Psoas muscle (tissue), 8 donors: ENCODE measurements around the gene TROAP. TPM values are rescaled to one million over a fixed set of nuclear protein-coding genes. Genes with fewer than 3 reads are reported as not detected.

Source experiments
- ATAC-seq, 4 donors: fragments of 200-7000 bp; cut with Tn5 transposase; one replicate each; pipeline ENCODE4 v1.9.1; 2020; ENCODE audit warnings: moderate library complexity in 3 of 4, mild to moderate bottlenecking in 2 of 4
- DNase-seq, 2 donors: peaks; one replicate each; pipeline ENCODE4 v3.0.0-alpha.2; 2020
- H3K27ac ChIP-seq: fragments of 200-600 bp; one replicate; pipeline ENCODE4 v1.8.0; 2022
- H3K27me3 ChIP-seq, 3 donors: fragments of 200-600 bp in 1 of 3; one replicate each; pipeline versions ENCODE4 v1.6.1 to v1.8.0; 2013 to 2022; ENCODE audit warnings: low read length in 2 of 3, mild to moderate bottlenecking in 2 of 3, moderate library complexity in 1 of 3; ENCODE audit not compliant: insufficient read depth in 3 of 3
- H3K36me3 ChIP-seq, 2 donors: fragments of 200-600 bp in 1 of 2; one replicate each; pipeline versions ENCODE4 v1.6.1 to v1.8.0; 2013 to 2022; ENCODE audit warnings: low read depth in 1 of 2, mild to moderate bottlenecking in 1 of 2, moderate library complexity in 1 of 2; ENCODE audit not compliant: insufficient read depth in 1 of 2
- H3K4me1 ChIP-seq: fragments of 200-600 bp; one replicate; pipeline ENCODE4 v1.8.0; 2022
- H3K4me3 ChIP-seq: fragments of 200-600 bp; one replicate; pipeline ENCODE4 v1.8.0; 2022; ENCODE audit warnings: mild to moderate bottlenecking
- H3K9me3 ChIP-seq: fragments of 200-600 bp; one replicate; pipeline ENCODE4 v1.8.0; 2022
- WGBS, 3 donors: extraction: QIAGEN DNeasy Blood & Tissue Kit; methylation state at CpG; one replicate each; pipeline versions ENCODE4 v1.1.6 to v1.1.7; 2013; 5-methylcytosine and 5-hydroxymethylcytosine counted together
- intact Hi-C, 2 donors: fragments of 100-400 bp; cut with DNase I; formaldehyde crosslinking; loops; one replicate each; pipeline versions ENCODE4 v1.11.0 to v1.14.2; 2022
- polyA plus RNA-seq, 3 donors: library from polyadenylated mRNA; stranded (reverse); fragments of 200-250 nt; gene quantifications; one replicate each; pipeline ENCODE4 v1.2.3, GENCODE V29; 2013
- total RNA-seq, 4 donors: library from RNA; stranded (reverse); fragmentation: NEBNext Ultra II Directional in 2 of 4; extraction: Animal tissue kit (Norgen Biotek cat#: 25700) in 2 of 4; gene quantifications; one replicate each; pipeline versions ENCODE4 v1.2.1 to v1.2.4, GENCODE V29; 2021 to 2023
- TF ChIP-seq, protein P1 (sequence below): fragments of 200-600 bp; IDR thresholded peaks from one replicate; pipeline ENCODE4 v1.8.0; 2022; ENCODE audit warnings: antibody characterized with exemption
- donor health status: healthy with polysubstance abuse.
- donor health status: DM: no; HTN: no; CAD: no; lungs with moderate emphysema.
- donor health status: Bipolar disorder and iron deficiency.
- donor health status: healthy.
- donor health status: DM: yes; HTN: yes; CAD: no.
- donor health status: DM: no; HTN: no; CAD: no.
- donor health status: DM: no; HTN: no; CAD: no.
- donor health status: DM: yes; HTN: yes; CAD: no.

TROAP gene
- total and polyA plus RNA-seq, 7 donors = 0.07 to 0.48 (median 0.36) TPM; not detected in 2

DNA sequence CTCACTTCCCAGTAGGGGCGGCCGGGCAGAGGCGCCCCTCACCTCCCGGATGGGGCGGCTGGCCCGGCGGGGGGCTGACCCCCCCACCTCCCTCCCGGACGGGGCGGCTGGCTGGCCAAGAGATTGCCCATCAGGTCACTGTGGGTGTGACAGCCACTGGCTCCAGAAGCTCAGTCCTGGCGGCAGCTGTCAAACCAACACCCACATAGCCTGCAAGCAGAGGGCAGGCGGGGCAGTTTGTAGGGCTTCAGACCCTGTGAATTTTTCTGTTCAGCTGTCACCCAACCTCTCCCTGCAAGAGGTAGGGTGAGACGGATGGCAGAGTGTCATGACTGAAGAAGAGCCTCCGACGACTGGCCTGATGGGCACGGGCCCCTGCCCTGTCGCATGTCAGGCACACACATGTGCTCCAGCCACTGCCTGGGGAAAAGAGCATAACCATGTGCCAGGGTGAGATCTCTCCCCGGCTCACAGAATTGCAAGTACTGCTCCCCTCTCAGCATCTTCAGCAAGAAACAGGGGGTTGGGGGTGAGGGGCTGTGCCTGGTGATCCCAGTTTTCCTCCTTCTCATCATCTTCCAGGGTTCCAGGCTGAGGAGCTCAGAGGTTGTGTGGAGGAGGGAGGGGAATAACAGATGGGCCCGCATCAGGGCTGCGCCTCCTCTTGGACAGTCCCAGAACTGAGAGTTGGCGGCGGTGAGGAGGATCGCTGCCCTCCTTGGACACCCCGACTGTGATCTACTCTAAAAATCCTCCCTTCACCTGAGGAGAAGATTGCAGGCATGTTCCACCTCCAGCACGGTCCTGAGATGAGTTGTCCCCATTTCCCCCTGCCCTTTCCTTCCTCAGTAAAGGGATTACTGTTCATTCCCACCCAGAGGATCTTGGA is 39.3 kb upstream of the TROAP start:
- 60 to 67% (median 61%) methylated on average over 18 to 24 of the region's 25 CpGs for WGBS, 3 donors
- Histone ChIP-seq H3K27ac (no peak overlapping the region), H3K4me1 (no peaks in the 10 kb centered on the region), H3K27me3 (peaks cover 0 to 12% (median 6%) of the 10 kb centered on the region in 3 donors), H3K36me3 (no peaks in the 10 kb centered on the region), H3K9me3 (no peaks in the 10 kb centered on the region), H3K4me3 (no peak overlapping the region)
- TF ChIP-seq, protein P1, sequence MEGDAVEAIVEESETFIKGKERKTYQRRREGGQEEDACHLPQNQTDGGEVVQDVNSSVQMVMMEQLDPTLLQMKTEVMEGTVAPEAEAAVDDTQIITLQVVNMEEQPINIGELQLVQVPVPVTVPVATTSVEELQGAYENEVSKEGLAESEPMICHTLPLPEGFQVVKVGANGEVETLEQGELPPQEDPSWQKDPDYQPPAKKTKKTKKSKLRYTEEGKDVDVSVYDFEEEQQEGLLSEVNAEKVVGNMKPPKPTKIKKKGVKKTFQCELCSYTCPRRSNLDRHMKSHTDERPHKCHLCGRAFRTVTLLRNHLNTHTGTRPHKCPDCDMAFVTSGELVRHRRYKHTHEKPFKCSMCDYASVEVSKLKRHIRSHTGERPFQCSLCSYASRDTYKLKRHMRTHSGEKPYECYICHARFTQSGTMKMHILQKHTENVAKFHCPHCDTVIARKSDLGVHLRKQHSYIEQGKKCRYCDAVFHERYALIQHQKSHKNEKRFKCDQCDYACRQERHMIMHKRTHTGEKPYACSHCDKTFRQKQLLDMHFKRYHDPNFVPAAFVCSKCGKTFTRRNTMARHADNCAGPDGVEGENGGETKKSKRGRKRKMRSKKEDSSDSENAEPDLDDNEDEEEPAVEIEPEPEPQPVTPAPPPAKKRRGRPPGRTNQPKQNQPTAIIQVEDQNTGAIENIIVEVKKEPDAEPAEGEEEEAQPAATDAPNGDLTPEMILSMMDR = no peak
- DNase-seq (no peak), ATAC-seq (peak in 1 of 4 donors; percentile 27)
- intact Hi-C loops = no loop called here

DNA sequence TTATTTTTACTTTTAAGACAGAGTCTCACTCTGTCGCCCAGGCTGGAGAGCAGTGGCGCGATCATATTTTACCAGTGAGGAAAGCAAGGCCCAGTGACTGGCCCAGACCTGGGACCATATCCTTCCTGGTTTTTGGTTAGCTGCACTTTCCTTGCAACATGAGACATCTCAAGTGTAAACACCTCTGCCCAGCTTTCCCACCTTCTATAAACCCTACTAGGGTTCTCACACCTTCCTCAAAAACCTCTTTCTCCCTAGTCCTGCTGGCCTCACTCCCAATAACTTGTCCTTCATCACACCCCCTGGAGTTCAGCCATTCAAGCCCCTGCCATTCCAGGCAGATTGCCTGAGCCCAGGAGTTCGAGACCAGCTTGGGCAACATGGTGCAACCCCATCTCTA is 38.4 kb upstream of the TROAP start:
- no peak for DNase-seq
- no peaks in the 10 kb centered on the region for H3K36me3 ChIP-seq
- 89 to 94% (median 91%) methylated on average over 4 of the region's 4 CpGs for WGBS, 3 donors

DNA sequence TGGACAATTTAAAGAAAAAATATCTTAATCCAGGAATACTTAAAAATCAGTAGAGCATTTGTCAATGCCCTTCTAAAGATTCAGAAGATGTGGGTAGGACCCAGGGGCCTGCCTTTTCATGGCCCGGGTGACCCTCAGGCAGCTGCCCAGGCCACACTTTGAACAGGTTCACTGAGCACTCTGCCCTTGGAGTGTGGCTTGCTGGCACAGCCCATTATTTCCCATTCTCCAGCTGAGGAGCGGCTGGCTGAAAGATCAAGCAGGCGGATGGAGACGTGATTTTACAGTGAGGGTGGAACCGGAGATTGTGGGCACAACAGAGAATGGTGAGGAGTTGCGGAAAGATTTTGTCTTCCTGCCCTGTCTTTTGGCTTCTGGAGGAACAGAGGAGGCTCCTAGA is 35.2 kb upstream of the TROAP start:
- Histone ChIP-seq H3K36me3 (no peaks in the 10 kb centered on the region), H3K27ac (no peak overlapping the region), H3K4me3 (no peak overlapping the region), H3K4me1 (no peaks in the 10 kb centered on the region), H3K9me3 (no peaks in the 10 kb centered on the region), H3K27me3 (peaks cover 0 to 12% (median 8%) of the 10 kb centered on the region in 3 donors)
- intact Hi-C loops = loop anchor here in 1 of 2 donors (2.0 to 5.0 kb wide), 2 partner anchors 55 to 224 kb away; no protein-coding TSS in a partner anchor
- DNase-seq (no peak), ATAC-seq (no peak)
- TF ChIP-seq, protein P1 = no peak
- 56 to 69% (median 60%) methylated on average over 6 of the region's 6 CpGs for WGBS, 3 donors

More for the DNA sequence above, 38.4 kb upstream of the TROAP start:
- Histone ChIP-seq H3K27me3 (peaks cover 0 to 12% (median 8%) of the 10 kb centered on the region in 3 donors), H3K9me3 (no peaks in the 10 kb centered on the region), H3K27ac (no peak overlapping the region), H3K4me1 (no peaks in the 10 kb centered on the region), H3K4me3 (no peak overlapping the region)
- no peak for ATAC-seq
- intact Hi-C loops = loop anchor here in 1 of 2 donors (5.0 kb wide), 1 partner anchor 228 kb away; no protein-coding TSS in a partner anchor
- TF ChIP-seq, protein P1 = no peak

DNA sequence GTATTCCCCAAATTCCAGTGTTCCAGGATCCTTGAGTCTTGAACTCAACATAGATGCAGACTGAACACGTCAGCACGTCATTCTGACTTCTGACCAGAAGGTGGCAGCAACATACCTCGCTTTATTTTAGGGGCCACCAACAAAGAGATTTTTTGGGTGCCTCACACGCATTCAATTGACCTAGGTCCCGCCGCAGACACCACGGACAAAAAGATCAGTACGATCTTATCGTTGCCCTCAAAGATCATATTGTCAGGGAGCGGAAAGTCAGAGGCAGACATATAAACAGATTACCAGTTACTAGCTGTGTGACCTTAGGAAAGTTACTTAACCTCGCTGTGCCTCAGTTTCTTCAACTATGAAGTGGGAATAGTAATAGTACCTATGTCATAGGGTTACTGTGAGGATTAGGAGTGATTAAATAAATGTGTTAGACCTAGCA is 34.6 kb upstream of the TROAP start:
- WGBS, 3 donors = 11 to 13% (median 12%) methylated on average over 11 of the region's 11 CpGs

More for the DNA sequence above, 34.6 kb upstream of the TROAP start:
- TF ChIP-seq, protein P1 = peak; percentile 81
- no peaks in the 10 kb centered on the region for H3K36me3 ChIP-seq
- intact Hi-C loops = loop anchor here in 1 of 2 donors (2.0 to 5.0 kb wide), 2 partner anchors 54 to 224 kb away; no protein-coding TSS in a partner anchor
- no peaks in the 10 kb centered on the region for H3K9me3 ChIP-seq
- H3K4me1 ChIP-seq = no peaks in the 10 kb centered on the region
- H3K4me3 ChIP-seq = no peak overlapping the region
- peak in 1 of 2 donors; percentile 40 for DNase-seq
- H3K27me3 ChIP-seq = peaks cover 0 to 12% (median 7%) of the 10 kb centered on the region in 3 donors
- H3K27ac ChIP-seq = no peak overlapping the region
- peak in 3 of 4 donors; percentile 50 to 72 (median 67) for ATAC-seq
